Breast epithelium (tissue), 4 donors: ENCODE results near the gene PTDSS2. TPM values are rescaled to one million over a fixed set of nuclear protein-coding genes. Genes with fewer than 3 reads are reported as not detected.

Experiments used
- DNase-seq, 2 donors: peaks; one replicate each; pipeline ENCODE4 v3.0.0-alpha.2; 2019; ENCODE audit warnings: low spot score in 2 of 2
- H3K27ac ChIP-seq, 2 donors: fragments of 200-600 bp; sonication (generic) in 1 of 2; one replicate each; pipeline ENCODE4 v1.5.1; 2016 to 2019; ENCODE audit warnings: mild to moderate bottlenecking in 1 of 2
- H3K27me3 ChIP-seq, 2 donors: fragments of 200-600 bp; sonication (generic) in 1 of 2; one replicate each; pipeline versions ENCODE4 v1.5.1 to v1.6.0; 2017 to 2019; ENCODE audit warnings: control low read depth in 1 of 2, mild to moderate bottlenecking in 1 of 2
- H3K36me3 ChIP-seq: fragments of 200-600 bp; one replicate; pipeline ENCODE4 v1.5.1; 2019
- H3K4me1 ChIP-seq, 2 donors: fragments of 200-600 bp; sonication (generic); one replicate each; pipeline ENCODE4 v1.5.1; 2016 to 2019; ENCODE audit warnings: control low read depth in 1 of 2
- H3K4me3 ChIP-seq, 3 donors: fragments of 200-600 bp; sonication (generic); 1 replicate in 2 of 3; 2 replicates in 1 of 3; pipeline ENCODE4 v1.5.1; 2016 to 2019; ENCODE audit warnings: mild to moderate bottlenecking in 3 of 3, moderate library complexity in 2 of 3
- H3K9me3 ChIP-seq, 2 donors: fragments of 200-600 bp; sonication (generic) in 1 of 2; one replicate each; pipeline ENCODE4 v1.5.1; 2016 to 2019; ENCODE audit warnings: control low read depth in 1 of 2
- CTCF ChIP-seq, 3 donors: fragments of 450-650 bp; IDR thresholded peaks; one replicate each; pipeline ENCODE4 v1.5.1; 2016 to 2017; ENCODE audit warnings: antibody characterized with exemption in 3 of 3, mild to moderate bottlenecking in 3 of 3, moderate library complexity in 3 of 3
- POLR2A ChIP-seq: fragments of 450-650 bp; IDR thresholded peaks from one replicate; pipeline ENCODE4 v1.6.1; 2016; ENCODE audit warnings: antibody characterized with exemption, mild to moderate bottlenecking, moderate library complexity
- POLR2AphosphoS5 ChIP-seq, 3 donors: sonication (generic); formaldehyde crosslinking; IDR thresholded peaks; one replicate each; pipeline ENCODE4 v1.6.1; 2017; ENCODE audit warnings: antibody characterized with exemption in 3 of 3
- intact Hi-C: fragments of 100-400 bp; cut with DNase I; formaldehyde crosslinking; loops from one replicate; pipeline ENCODE4 v1.15.1; 2023; ENCODE audit warnings: low total_unique reads
- total RNA-seq, 3 donors: library from RNA; depleted of rRNA; stranded (reverse); fragments of >200 nt; gene quantifications; one replicate each; pipeline ENCODE4 v1.1.0, GENCODE V29; 2016

Gene PTDSS2
- total RNA-seq, 3 donors from 2014 or later: 23.8 to 53.7 (median 33.1) TPM

GRCh38 chr11:479311-479710 lies 29.2 kb downstream of the PTDSS2 start:
- DNase-seq: no peak
- H3K9me3 ChIP-seq: no peaks in the 10 kb centered on the region
- H3K36me3 ChIP-seq: no peaks in the 10 kb centered on the region
- H3K4me1 ChIP-seq: no peaks in the 10 kb centered on the region
- no peaks in the 10 kb centered on the region for H3K27me3 ChIP-seq
- H3K27ac ChIP-seq: no peak overlapping the region
- intact Hi-C loops: no loop called here
- H3K4me3 ChIP-seq: no peak overlapping the region
- TF ChIP-seq CTCF (IDR thresholded peaks at IDR 0.05): no peak
- no peak for TF ChIP-seq POLR2A
- TF ChIP-seq POLR2AphosphoS5 (IDR thresholded peaks at IDR 0.05): no peak

- H3K4me1 ChIP-seq: no peaks in the 10 kb centered on the region
- H3K9me3 ChIP-seq: no peaks in the 10 kb centered on the region
- no peak for DNase-seq
- no peak overlapping the region for H3K27ac ChIP-seq
- TF ChIP-seq POLR2A: no peak
- TF ChIP-seq POLR2AphosphoS5 (IDR thresholded peaks at IDR 0.05): no peak
- no peak for TF ChIP-seq CTCF (IDR thresholded peaks at IDR 0.05)
- H3K4me3 ChIP-seq: no peak overlapping the region
- no peaks in the 10 kb centered on the region for H3K36me3 ChIP-seq
- intact Hi-C loops: no loop called here
- H3K27me3 ChIP-seq: no peaks in the 10 kb centered on the region
Observed at GRCh38 chr11:484616-485015, 34.5 kb downstream of the PTDSS2 start.

- no peaks in the 10 kb centered on the region for H3K4me1 ChIP-seq
- intact Hi-C loops: no loop called here
- H3K27me3 ChIP-seq: no peaks in the 10 kb centered on the region
- TF ChIP-seq CTCF (IDR thresholded peaks at IDR 0.05) (no peak), POLR2A (no peak), POLR2AphosphoS5 (IDR thresholded peaks at IDR 0.05) (no peak)
- H3K4me3 ChIP-seq: no peak overlapping the region
- DNase-seq: no peak
- no peak overlapping the region for H3K27ac ChIP-seq
- H3K9me3 ChIP-seq: no peaks in the 10 kb centered on the region
- H3K36me3 ChIP-seq: no peaks in the 10 kb centered on the region
Observed at GRCh38 chr11:486189-486588, 36.1 kb downstream of the PTDSS2 start.

GRCh38 chr11:487571-488021 lies 37.5 kb downstream of the PTDSS2 start:
- no peaks in the 10 kb centered on the region for H3K27me3 ChIP-seq
- no peaks in the 10 kb centered on the region for H3K4me1 ChIP-seq
- no peak overlapping the region for H3K27ac ChIP-seq
- TF ChIP-seq POLR2AphosphoS5 (IDR thresholded peaks at IDR 0.05): no peak
- TF ChIP-seq CTCF (IDR thresholded peaks at IDR 0.05): no peak
- TF ChIP-seq POLR2A: no peak
- no peak for DNase-seq
- H3K9me3 ChIP-seq: no peaks in the 10 kb centered on the region
- intact Hi-C loops: no loop called here
- no peaks in the 10 kb centered on the region for H3K36me3 ChIP-seq
- H3K4me3 ChIP-seq: no peak overlapping the region

GRCh38 chr11:488062-488461 lies 38.0 kb downstream of the PTDSS2 start:
- no peaks in the 10 kb centered on the region for H3K9me3 ChIP-seq
- no peaks in the 10 kb centered on the region for H3K36me3 ChIP-seq

More at GRCh38 chr11:488062-488461, 38.0 kb downstream of the PTDSS2 start:
- intact Hi-C loops: no loop called here
- H3K27ac ChIP-seq: no peak overlapping the region
- no peak for DNase-seq
- H3K27me3 ChIP-seq: no peaks in the 10 kb centered on the region
- H3K4me1 ChIP-seq: no peaks in the 10 kb centered on the region
- no peak overlapping the region for H3K4me3 ChIP-seq
- no peak for TF ChIP-seq POLR2AphosphoS5 (IDR thresholded peaks at IDR 0.05)
- no peak for TF ChIP-seq POLR2A
- no peak for TF ChIP-seq CTCF (IDR thresholded peaks at IDR 0.05)
